HPDE6-E6E7 (cell line): ENCODE results near the gene TBPL2.
"Not testable (repeated sequence)": the region's sequence is repeated elsewhere in the genome, so short reads cannot be mapped to it uniquely, and the experiment has no call there.

Source experiments
- DNase-seq: peaks from one replicate; pipeline ENCODE4 v3.0.0; 2011; ENCODE audit warnings: missing footprints; ENCODE audit errors: extremely low spot score

The TBPL2 gene

GRCh38 chr14:55404173-55404854 is 36.1 kb downstream of the TBPL2 start:
- no peak for DNase-seq

- DNase-seq = no peak
Observed at GRCh38 chr14:55401751-55402150, 38.7 kb downstream of the TBPL2 start.

- DNase-seq = no peak
Observed at GRCh38 chr14:55399852-55400251, 40.6 kb downstream of the TBPL2 start.

GRCh38 chr14:55399183-55399582 is 41.2 kb downstream of the TBPL2 start:
- DNase-seq = no peak

- DNase-seq = peak; percentile 86
Observed at GRCh38 chr14:55398679-55399078, 41.7 kb downstream of the TBPL2 start.

- no peak for DNase-seq
Observed at GRCh38 chr14:55389330-55389729, 51.1 kb downstream of the TBPL2 start.

GRCh38 chr14:55388160-55388559 is 52.3 kb downstream of the TBPL2 start:
- DNase-seq = no peak

GRCh38 chr14:55387121-55387520 is 53.3 kb downstream of the TBPL2 start:
- DNase-seq = no peak

GRCh38 chr14:55386037-55386808 is 54.2 kb downstream of the TBPL2 start:
- no peak for DNase-seq

GRCh38 chr14:55384536-55384935 is 55.9 kb downstream of the TBPL2 start:
- DNase-seq = no peak

- no peak for DNase-seq
Observed at GRCh38 chr14:55383541-55384140, 56.8 kb downstream of the TBPL2 start.

- not testable (repeated sequence) for DNase-seq
Observed at GRCh38 chr14:55383056-55383466, 57.4 kb downstream of the TBPL2 start.

GRCh38 chr14:55382483-55382882 is 57.9 kb downstream of the TBPL2 start:
- no peak for DNase-seq

GRCh38 chr14:55381561-55381960 is 58.9 kb downstream of the TBPL2 start:
- no peak for DNase-seq

- DNase-seq = no peak
Observed at GRCh38 chr14:55381040-55381439, 59.4 kb downstream of the TBPL2 start.

GRCh38 chr14:55377236-55377635 is 63.2 kb downstream of the TBPL2 start:
- no peak for DNase-seq

- no peak for DNase-seq
Observed at GRCh38 chr14:55374771-55375170, 65.6 kb downstream of the TBPL2 start.

GRCh38 chr14:55373784-55374705 is 66.4 kb downstream of the TBPL2 start:
- DNase-seq = peak; percentile 38

GRCh38 chr14:55372825-55373224 is 67.6 kb downstream of the TBPL2 start:
- no peak for DNase-seq

GRCh38 chr14:55372423-55372822 is 68.0 kb downstream of the TBPL2 start:
- DNase-seq = no peak

- DNase-seq = no peak
Observed at GRCh38 chr14:55370883-55371455, 69.4 kb downstream of the TBPL2 start.
